ENCODE measurements around the gene AGO4.

GRCh38 chr1:35888255-35888654 is 80.4 kb downstream of the AGO4 start:
- TF ChIP-seq CTCF (IDR thresholded peaks at IDR 0.05) (no peak), REST (IDR thresholded peaks at IDR 0.05; ENCODE audit: insufficient read depth in 1 of 2, low read depth in 2 of 2, low read length in 1 of 2) (no peak), TCF7L2 (IDR thresholded peaks at IDR 0.05; ENCODE audit: low read depth, low read length) (no peak)

Data from Panc1 (cell line).